ENCODE results near the gene POLD3.

POLD3 gene, protein sequence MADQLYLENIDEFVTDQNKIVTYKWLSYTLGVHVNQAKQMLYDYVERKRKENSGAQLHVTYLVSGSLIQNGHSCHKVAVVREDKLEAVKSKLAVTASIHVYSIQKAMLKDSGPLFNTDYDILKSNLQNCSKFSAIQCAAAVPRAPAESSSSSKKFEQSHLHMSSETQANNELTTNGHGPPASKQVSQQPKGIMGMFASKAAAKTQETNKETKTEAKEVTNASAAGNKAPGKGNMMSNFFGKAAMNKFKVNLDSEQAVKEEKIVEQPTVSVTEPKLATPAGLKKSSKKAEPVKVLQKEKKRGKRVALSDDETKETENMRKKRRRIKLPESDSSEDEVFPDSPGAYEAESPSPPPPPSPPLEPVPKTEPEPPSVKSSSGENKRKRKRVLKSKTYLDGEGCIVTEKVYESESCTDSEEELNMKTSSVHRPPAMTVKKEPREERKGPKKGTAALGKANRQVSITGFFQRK

DNA sequence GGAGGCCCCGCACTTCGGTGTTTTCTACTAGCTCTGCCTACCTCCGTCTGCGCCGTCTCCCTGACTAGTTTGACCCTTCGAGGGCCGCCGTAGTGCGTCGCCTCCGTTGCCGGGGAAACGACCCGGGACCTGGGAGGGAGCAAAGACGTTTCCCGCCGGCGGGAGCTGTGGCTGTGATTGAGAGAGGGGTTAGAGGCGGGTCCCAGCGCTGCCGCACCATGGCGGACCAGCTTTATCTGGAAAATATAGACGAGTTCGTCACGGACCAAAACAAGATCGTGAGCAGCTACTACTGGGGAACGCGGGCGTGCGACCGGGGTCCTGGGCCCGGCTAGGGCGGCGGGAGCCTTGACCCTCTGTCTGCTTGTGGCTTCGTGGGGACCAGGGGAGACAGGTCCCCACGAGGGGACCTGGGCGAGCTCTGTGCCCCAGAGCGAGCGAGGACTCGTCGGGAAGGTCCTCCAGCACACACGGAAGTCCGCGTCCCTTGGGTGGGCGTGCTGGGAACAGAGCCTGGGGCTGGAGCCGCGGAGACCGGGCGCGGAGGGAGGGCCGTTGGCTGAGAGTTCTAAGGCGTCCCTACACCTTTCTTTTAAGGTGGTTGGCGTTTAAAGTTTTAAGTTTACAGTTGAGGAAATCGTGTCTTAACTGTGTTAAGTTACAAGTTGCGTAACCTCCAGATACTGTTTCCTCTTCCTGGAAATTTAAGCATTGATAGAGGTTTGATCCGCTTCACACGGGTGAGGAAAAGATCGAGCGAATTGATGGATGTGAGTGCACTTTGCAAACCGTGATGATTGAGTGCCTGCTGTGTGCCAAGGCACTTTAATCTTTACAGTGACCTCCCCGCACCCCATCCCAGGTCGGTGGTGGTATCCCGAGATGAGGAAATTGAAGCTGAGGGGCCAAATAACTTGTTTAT is at the start of gene POLD3:
Gene POLD3 (plus strand): TSS at position 142 of the 922 bp plus-strand sequence. CDS start 77 bp downstream, at position 219.
- DNase-seq = peak; percentile 27 to 96 (median 90)

GRCh38 chr11:74543991-74544390 is 48.4 kb upstream of the POLD3 start:
- DNase-seq = no peak

- DNase-seq = no peak
These were observed 45.6 kb upstream of the POLD3 start for GRCh38 chr11:74546752-74547151.

DNA sequence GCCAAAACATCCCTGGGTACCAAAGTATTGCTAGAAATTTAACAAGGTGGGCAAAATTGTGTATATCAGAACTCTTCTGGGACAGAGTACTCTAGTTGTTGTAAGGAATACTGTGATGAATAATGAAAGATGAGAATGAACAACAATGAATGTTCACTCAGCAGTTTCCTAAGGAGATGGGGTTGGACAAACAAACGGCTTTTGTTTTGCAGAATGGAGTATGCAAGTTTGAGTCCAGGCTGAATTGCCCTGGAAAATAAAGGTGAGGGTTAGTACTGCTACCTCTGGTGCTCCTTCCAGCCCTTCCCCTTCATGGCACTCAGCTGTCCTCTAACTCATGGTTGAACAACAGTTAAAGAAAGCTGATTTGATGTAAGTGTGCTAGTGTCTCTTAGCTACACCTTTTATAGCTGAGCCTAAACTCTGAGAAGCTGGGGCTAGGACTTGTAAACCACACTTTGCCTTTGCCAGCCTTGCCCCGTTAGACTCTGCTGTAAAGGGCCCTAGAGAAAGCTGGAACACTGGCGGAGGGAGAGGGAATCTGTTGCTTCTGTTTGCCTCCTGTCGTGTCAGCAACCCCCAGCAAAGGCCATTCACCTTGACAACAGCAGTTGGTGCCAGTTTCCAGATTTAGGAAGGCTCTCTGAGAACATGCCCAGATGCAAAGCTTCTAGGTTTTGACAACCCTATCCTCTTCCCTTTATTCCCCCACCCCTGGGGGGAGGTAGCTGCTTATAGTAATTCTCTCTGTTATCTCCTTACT is 41.2 kb upstream of the POLD3 start:
- no peak for DNase-seq

DNA sequence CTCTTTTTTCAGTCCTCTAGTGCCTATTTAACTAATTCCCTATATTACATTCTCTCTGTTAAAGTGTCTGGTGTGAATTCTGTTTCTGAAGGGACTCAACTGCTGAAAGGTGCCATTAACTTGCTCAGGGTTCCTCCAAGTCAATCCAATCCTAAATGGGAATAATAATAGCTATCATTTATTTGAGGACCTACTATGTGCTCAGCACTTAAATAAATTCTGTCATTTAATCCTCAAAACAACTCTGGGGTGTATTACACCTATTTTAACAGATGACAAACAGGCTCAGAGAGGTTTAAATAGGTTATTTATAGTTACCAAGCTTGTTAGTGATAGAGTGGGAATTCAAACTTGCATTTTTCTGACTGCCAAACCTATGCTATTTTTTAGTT is 40.6 kb upstream of the POLD3 start:
- no peak for DNase-seq

- DNase-seq = no peak
These were observed 34.9 kb upstream of the POLD3 start for GRCh38 chr11:74557526-74557925.

DNA sequence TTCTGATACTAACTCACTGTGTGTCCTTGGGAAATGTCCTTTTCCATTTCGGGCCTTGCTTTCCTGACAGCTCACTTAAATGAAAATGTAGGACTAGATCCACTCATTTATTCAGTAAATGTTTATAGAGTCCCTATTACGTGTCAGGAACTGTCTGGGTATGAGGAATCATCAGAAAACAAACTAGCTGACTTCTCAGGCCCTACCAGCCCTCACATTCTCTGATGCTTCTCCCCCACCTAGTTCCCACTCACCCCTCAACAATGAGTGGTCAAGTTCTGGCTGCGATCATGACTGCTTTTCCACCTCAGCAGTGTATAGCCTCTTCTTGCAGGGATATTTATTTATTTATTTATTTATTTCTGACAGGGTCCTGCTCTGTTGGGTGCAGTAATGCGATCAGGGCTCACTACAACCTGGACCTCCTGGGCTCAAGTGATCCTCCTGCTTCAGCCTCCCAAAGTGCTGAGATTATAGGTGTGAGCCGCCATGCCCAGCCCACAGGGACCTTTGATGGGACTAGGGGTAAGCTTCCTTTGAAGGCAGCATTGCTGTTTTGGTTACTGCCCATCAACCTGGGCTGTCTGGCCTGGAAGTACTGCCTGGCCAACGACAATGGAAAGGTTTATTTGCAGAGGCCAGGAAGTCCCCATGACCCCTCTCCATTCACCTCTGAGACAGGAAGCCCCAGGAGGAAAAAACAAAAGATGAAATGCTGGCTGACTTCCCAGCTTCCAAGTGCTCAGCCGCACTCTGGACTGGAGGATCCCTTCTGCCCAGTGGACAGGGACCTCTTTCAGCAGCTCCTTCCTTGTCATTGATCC is 33.1 kb upstream of the POLD3 start:
- no peak for DNase-seq

- no peak for DNase-seq
These were observed 32.5 kb upstream of the POLD3 start for GRCh38 chr11:74559934-74560309.

DNA sequence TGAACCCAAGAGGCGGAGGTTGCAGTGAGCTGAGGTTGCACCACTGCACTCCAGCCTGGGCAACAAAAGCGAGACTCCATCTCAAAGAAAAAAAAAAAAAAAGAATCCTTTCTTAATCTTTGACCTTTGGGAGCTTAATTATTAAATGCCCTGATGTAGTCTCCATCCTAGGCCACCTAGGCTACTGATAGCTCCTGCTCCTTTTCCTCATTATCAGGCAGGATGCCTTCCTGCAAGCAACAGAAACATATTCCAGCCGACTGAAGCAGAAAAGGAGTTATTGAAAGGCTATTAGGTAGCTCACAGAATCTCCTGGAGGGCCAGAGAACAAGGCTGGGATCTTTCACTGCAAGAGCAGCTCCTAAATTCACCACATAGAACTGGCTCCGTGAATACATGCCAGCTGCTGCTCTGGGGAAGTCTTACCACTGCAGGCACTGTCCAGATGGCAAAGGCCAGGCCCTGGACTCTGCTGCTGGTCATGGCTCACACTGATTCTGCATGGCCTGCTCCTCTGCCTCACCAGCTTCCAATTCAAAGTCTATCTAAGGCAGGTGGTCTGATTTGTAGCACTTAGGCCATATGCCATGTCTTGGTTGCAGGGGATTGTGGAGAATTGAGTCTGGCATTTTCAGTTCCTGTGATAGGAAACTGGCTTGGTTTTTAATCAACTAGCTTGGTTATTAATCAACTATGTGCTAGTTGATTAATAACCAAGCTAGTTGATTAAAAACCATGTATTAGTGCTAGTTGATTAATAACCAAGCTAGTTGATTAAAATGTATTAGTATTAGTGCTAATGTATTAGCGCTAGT is 26.0 kb upstream of the POLD3 start:
- no peak for DNase-seq

GRCh38 chr11:74568028-74568427 is 24.4 kb upstream of the POLD3 start:
- DNase-seq = no peak

GRCh38 chr11:74570266-74571061 is 21.9 kb upstream of the POLD3 start:
- DNase-seq = peak in 8 of 58 donors; percentile 1 to 26 (median 6)

GRCh38 chr11:74571062-74571399 is 21.4 kb upstream of the POLD3 start:
- no peak for DNase-seq

DNA sequence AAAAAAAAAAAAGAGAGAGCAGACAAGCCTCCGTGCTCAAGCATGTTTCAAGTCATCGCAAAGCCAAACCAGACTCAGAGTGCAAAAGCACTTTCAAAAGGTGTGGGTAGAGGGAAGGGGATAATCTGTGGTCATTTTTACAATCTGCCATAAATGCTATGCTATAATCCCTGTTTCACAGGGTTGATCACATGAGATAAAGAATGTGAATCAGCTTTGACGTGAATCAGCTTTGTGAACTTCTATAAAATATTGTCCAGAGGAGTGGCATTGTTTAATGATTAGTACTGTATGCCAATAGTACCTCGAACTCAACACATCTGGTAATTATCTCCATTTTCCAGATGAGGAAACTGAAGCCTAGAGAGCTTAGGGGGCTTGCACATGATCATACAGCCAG is 20.0 kb upstream of the POLD3 start:
- no peak for DNase-seq

DNA sequence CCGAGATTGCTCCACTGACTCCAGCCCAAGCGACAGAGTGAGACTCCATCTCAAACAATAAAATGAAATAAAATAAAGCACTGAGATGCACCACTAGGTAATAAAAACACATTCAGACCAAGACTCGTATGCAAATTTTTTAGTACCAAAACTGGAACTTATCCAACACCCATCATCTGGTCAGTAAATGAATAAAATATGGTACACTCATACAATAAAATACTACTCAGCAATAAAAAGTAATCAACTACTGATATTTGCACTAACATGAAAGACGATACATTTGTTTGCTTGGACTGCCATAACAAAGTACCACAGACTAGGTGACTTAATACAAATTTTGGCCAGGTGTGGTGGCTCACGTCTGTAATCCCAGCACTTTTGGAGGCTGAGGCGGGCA is 17.8 kb upstream of the POLD3 start:
- DNase-seq = no peak

GRCh38 chr11:74575999-74576398 is 16.4 kb upstream of the POLD3 start:
- no peak for DNase-seq

DNA sequence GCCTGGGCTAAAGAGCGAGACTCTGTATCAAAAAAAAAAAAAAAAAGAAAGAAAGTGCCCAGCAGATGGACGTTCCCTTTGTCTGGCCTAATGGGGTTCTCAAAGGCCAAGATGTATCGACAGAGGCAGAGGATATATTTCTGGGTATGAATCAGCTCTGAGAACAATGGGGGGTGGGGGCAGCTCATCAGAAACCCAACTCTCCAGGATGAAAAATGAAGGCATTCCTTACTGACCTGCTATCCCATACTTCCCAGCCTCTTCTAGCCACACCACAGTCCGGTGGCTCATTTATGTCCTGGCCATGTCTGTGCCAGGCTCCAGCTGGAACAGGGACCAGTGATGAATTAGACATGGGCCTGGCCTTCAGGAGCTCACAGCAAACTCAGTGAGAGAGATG is 15.2 kb upstream of the POLD3 start:
- DNase-seq = no peak

DNA sequence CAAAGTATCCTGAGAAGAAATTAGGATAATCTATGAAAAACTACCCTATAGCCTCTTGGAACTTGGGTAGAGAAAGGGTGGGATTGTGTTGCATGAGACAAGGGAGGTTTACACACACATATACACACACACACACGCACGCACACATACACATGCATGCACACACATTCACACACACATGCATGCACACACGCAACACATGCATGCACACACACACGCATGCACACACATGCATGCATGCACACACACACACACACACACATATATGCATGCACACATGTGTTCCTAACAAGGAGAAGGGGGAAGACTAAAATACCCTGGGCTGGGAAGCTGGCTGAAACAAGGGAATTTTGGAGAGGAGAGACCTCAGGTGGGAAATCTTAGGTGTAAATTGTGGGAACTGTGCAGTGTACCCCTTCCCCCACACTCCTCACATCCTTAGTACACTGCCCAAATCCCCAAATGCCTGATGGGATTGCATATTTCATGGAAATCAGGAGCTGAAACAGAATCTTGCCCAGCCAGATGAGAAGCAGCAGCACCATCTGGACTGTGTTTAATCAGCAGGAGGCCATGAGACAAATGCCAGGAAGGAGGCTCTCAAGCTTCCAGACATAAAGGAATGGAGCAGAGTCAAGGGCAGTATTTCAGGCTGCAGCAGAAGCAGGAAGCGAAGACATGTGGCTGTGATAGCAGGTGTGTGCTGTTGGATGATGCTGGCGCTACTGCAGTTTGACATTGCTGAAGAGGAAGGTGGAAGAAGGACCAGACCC is 14.6 kb upstream of the POLD3 start:
- peak in 1 of 58 donors; percentile 23 for DNase-seq
